GM12801 (cell line): ENCODE results near the gene TIPARP.

Source experiments
- TF ChIP-seq, protein P1 (sequence below): IDR thresholded peaks from one replicate; pipeline ENCODE4 v1.5.1; 2011; ENCODE audit warnings: control low read depth; ENCODE audit not compliant: insufficient read length; ENCODE audit errors: extremely low read depth

The TIPARP gene

GRCh38 chr3:156680243-156680914 is 6.0 kb downstream of the TIPARP start:
- TF ChIP-seq, protein P1, sequence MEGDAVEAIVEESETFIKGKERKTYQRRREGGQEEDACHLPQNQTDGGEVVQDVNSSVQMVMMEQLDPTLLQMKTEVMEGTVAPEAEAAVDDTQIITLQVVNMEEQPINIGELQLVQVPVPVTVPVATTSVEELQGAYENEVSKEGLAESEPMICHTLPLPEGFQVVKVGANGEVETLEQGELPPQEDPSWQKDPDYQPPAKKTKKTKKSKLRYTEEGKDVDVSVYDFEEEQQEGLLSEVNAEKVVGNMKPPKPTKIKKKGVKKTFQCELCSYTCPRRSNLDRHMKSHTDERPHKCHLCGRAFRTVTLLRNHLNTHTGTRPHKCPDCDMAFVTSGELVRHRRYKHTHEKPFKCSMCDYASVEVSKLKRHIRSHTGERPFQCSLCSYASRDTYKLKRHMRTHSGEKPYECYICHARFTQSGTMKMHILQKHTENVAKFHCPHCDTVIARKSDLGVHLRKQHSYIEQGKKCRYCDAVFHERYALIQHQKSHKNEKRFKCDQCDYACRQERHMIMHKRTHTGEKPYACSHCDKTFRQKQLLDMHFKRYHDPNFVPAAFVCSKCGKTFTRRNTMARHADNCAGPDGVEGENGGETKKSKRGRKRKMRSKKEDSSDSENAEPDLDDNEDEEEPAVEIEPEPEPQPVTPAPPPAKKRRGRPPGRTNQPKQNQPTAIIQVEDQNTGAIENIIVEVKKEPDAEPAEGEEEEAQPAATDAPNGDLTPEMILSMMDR, result no peak

DNA sequence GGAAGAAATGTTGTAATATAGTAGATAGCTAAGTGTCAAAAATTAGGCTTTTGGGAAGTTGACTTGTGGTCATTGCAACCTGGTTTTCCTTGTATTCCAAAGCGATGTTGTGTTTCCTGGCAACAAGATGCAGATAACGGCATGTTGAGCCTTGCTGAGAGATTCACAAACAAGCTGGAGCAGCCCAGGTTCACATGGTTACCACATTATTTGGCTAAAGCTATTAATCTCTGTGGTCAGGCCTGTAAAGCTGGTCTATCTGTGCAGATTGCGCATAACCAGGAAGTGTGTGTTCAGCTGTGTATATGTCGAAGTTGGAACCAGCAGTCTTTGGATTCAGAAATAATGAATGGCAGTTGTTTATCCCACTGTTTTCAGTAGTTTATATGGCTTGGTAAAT is 6.6 kb downstream of the TIPARP start:
- TF ChIP-seq, protein P1, result no peak

DNA sequence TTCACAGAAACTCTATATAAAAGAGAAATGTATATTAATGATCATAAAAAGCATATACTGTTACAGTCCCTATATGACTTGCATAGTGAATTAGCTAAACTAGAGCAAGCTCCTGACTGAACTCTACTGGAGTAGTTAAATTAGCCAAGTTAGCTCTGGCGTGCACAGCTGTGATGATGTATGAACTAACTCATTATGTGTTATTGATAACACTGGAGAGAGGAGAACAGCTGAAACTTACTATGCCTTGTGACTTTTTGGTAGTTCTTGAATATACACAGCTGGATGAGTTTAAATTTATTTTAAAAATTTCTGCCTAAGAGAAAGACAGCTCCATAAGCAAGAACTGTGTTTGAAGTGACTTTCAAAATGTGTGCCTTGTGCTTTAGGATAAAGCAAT is 8.1 kb downstream of the TIPARP start:
- TF ChIP-seq, protein P1, result no peak

- TF ChIP-seq, protein P1, result no peak
Measured at GRCh38 chr3:156682963-156683362, 8.6 kb downstream of the TIPARP start.

DNA sequence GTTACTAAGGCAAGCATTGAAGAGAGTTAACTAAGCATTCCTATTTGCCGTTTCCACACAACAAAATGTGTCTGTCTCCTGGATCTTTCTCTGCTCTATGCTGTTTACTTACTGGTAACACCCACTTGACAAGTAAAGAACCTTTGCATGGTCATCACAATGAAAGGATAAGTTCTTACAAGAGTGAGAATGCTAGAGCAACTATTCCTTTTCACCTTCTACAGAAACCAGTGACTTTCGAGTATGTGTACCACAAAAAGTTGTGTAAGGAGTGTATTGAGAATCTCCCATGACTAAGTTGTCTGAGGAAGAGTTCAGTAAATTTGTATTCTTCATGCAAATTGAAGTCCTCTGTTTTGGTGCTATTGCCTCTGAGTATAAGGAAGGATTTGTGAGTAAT is 10.8 kb downstream of the TIPARP start:
- TF ChIP-seq, protein P1, result no peak

DNA sequence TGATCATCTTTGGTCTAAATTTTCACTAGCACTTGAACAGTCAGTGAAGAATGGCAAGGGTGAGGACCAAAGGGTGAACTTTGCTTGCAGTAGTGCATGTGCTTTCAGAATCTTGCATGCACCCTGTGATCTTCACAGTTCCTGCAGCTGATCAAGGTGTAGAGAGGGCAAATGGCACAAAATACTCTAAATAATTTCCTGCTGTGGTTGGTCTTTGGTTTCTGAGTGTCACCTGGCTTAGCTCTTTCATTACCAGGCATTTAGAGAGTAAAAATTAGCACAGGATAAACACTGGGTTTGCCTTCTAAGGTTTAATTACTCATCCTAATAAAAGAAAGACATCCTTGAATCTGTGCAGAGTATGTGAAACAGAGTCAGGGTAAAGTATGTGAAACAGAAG is 11.4 kb downstream of the TIPARP start:
- TF ChIP-seq, protein P1, result no peak

DNA sequence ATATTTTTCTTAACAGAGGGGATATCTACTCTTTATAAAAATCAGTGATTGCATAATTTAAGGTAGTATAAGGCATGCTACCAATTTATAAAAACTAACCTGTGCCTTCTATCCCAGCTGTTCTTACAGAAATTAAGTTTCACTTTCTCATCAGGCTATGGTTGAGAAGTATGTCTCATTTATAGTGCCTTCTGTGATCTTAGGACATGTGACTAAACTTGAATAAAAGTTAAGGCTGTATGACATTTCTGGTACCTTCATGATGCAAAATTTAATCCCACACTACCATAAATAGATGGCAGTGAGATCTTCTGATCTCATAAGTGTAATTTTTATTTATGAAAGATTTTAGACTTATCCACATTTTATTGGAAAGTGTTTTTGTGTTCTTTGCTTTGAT is 12.6 kb downstream of the TIPARP start:
- TF ChIP-seq, protein P1, result no peak
